ENCODE measurements around the gene SLC5A10.
"Not testable (repeated sequence)": the region's sequence is repeated elsewhere in the genome, so short reads cannot be mapped to it uniquely, and the experiment has no call there.

The SLC5A10 gene

GRCh38 chr17:18947866-18948265, 4.1 kb upstream of the SLC5A10 start:
- DNase-seq (ENCODE audit: low read depth) = no peak

DNA sequence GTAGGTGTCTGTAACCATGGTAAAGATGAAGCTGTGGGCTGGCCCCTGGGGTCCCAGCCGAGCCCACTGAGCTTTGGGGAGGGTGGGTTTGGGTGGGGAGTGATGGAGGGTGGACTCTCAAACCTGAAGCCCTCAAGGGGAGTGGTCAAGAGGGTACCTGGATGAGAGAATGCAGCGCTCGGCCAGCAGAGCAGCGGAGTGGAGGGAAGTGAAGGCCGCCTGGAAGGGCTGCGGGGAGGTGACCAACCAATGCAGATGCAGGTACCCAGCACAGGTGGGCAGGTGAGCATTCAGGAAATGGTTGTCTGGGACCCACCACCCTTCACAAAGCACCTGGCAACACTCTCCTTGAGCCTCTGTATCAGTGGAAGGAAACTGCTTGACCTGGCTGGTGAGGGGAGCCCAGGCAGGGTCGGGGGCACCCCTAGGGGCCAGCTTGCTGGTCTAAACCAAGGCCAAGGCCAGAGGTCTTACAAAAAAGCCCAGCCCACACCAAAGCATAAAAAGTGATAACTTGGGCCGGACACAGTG, 3.4 kb upstream of the SLC5A10 start:
- DNase-seq (ENCODE audit: low read depth) = no peak

GRCh38 chr17:18949566-18949965, 2.4 kb upstream of the SLC5A10 start:
- DNase-seq (ENCODE audit: low read depth) = no peak

GRCh38 chr17:18950346-18950745, 1.6 kb upstream of the SLC5A10 start:
- no peak for DNase-seq (ENCODE audit: low read depth)

DNA sequence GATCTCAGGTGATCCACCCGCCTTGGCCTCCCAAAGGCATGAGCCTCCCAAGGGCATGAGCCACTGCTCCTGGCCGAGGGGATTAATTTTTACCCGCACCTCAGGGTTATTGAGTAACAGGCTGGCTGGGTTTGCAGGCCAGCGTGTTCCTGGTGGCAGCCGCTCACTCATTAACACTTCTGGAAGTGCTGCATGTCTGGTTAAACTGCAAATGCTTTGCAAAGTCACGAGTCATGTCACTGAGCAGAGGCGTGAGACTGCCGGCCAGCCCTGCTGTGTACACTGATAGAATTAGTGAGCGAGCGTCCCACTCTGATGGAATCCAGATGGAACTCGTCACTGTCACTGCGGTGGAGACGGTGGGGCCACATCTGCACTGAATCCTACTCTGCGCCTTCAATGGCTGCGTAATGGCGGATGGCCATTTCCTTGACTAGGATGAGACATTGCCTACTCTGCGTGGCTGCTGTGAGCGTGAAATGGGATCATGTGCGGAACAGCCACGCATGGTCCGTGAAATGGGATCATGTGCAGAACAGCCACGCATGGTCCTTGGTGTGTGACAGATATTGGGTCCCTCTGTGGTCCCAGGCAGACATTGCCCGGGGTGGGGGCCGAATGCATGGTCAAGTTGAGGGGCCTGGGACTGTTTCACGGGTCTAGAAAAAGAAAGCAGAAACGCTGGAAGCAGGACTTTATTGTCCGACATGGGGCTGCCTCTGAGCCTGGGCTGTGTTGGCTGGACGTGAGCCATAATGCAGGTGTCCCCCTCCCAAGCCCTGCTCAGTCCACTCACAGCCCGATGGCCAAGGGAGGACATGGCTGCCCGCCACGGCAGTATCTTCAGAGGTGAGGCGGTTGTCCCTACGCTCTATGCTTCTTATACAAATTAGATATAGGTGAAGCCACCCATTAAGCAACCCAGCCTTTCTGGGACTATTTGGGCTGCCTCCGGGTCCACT, 740 bp upstream of the SLC5A10 start:
- no peak for DNase-seq (ENCODE audit: low read depth)

DNA sequence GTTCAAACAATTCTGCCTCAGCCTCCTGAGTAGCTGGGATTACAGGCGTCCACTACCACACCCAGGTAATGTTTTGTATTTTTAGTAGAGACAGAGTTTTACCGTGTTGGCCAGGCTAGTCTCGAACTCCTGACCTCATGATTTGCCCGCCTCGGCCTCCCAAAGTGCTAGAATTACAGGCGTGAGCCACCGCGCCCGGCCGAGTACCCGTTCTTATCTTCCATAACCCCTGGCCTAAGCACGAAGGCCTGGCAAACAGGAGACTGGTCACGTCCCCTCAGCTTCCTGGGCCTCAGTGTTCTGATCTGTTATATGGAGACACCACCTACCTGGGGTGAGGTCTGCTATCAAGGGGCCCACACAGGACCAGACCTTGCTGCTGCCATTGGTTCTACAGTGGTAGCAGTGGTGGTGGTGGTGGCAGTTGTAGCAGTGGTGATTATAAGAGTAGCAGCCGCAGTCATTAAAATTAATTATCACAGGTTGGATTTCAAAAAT, 1.3 kb downstream of the SLC5A10 start:
- no peak for DNase-seq (ENCODE audit: low read depth)

GRCh38 chr17:18954321-18954720, 2.4 kb downstream of the SLC5A10 start:
- no peak for DNase-seq (ENCODE audit: low read depth)

GRCh38 chr17:18955009-18955408, 3.0 kb downstream of the SLC5A10 start:
- DNase-seq (ENCODE audit: low read depth) = no peak

DNA sequence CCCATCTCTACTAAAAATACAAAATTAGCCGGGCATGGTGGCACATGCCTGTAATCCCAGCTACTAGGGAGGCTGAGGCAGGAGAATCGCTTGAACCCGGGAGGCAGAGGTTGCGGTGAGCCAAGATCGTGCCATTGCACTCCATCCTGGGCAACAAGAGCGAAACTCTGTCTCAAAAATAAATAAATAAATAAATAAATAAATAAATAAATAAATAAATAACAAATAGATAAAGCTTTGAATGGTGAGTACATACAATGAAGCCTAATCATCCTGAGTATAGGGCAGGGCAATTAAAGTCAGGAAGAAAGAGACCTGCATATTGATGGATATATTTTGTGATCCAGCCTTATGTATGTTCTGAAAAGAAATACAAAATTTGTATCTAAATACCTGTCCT, 4.1 kb downstream of the SLC5A10 start:
- not testable (repeated sequence) for DNase-seq (ENCODE audit: low read depth)

- DNase-seq (ENCODE audit: low read depth) = no peak
Observed at GRCh38 chr17:18956581-18956980, 4.6 kb downstream of the SLC5A10 start.

DNA sequence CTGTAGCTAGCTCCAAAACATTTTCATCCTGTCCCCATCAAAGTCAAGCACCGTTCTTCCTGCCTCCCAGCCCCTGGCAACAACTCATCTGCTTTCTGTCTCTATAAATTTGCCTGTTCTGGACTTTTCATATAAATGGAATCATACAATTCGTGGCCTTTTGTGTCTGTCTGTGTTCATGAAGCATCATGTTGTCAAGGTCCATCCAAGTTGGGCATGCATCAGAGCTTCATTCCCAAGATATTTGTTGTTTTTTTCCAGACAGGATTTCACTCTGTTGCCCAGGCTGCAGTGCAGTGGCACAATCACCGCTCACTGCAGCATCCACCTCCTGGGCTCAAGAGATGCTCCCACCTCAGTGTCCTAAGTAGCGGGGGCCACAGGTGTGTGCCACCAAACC, 5.9 kb downstream of the SLC5A10 start:
- DNase-seq (ENCODE audit: low read depth) = no peak

DNA sequence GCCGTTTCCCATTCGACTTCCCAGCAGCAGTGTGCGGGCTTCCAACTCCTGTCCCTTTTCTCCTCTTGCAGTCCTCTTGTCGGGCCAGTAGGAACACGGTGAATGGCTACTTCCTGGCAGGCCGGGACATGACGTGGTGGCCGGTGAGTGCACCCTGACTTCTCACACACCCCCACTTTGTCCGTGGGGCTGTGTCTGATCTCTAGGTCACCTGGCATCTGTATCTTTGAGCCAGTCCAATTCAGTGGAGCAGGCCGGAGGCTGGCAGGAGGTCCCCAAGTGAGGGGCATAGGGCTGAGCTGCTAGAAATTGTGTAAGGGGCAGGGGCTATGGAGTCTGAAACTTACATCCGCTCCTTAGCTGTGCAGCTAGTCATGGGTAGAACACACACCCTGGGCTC, 6.6 kb downstream of the SLC5A10 start:
- no peak for DNase-seq (ENCODE audit: low read depth)

DNA sequence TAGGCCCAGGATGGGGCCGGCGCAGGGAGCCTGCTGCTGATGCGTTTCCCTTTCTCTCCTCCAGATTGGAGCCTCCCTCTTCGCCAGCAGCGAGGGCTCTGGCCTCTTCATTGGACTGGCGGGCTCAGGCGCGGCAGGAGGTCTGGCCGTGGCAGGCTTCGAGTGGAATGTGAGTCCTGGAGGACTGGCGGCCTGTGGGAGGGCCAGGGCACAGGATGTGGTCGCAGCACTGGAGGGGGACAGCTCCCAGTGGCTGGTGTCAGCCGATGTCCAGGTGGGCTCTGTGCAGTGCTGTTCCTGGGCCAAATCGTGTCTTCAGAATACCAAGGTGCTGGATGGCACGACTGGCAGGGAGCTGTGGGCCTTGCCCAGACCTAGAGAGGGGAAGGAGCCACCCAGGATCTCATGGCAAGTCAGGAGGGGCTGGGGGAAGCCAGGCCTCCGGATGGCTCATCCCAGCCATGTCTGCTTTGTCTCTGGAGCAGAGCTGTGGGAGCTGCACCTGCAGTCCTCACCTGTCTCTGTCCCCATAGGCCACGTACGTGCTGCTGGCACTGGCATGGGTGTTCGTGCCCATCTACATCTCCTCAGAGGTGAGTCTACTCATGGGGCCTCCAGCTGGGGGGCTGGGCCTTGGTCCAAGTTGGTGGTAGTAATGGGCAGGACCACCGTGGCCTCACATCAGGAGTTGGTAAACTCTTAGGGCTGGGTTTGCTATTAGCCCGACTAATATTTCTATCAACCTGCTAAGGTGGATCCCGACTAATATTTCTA, 7.3 kb downstream of the SLC5A10 start:
- DNase-seq (ENCODE audit: low read depth) = no peak

GRCh38 chr17:18959845-18960240, 7.9 kb downstream of the SLC5A10 start:
- DNase-seq (ENCODE audit: low read depth) = no peak

GRCh38 chr17:18960241-18960665, 8.3 kb downstream of the SLC5A10 start:
- no peak for DNase-seq (ENCODE audit: low read depth)

DNA sequence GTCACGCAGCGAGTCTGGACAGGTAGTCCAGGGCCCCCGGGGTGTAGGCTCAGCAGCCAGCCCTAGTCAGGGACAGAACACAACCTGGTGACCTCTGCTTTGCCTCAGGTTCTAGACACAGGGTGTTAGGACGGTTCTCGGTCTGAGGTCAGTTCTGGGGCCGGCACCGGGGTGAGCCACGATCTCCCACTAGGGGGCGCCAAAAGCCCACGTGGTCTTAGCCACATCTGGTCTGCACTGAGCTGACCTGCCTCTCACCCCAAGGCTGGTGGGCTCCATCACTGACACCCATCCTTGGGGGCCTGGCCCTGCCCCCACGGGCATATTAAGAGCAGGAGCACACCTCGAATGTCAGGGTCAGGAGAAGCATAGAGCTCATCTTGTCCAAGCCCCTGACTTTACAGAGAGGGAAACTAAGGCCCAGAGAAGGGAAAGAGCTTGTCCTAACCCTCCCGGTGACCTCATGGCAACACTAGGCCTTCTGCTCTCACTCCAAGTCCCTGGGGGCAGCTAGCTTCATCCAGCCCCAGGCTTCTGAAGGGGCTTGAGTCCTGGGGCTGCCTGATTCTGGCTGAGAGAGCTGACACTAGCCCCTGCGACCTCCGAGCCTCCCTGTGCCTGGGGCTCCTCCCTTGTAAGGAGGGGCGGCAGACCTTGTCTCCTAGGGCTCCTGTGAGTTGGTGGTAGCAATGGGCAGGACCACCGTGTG, 9.0 kb downstream of the SLC5A10 start:
- DNase-seq (ENCODE audit: low read depth) = peak; percentile 52

GRCh38 chr17:18961634-18962493, 9.9 kb downstream of the SLC5A10 start:
- peak; percentile 35 for DNase-seq (ENCODE audit: low read depth)

- DNase-seq (ENCODE audit: low read depth) = no peak
Observed at GRCh38 chr17:18962494-18962815, 10.5 kb downstream of the SLC5A10 start.

DNA sequence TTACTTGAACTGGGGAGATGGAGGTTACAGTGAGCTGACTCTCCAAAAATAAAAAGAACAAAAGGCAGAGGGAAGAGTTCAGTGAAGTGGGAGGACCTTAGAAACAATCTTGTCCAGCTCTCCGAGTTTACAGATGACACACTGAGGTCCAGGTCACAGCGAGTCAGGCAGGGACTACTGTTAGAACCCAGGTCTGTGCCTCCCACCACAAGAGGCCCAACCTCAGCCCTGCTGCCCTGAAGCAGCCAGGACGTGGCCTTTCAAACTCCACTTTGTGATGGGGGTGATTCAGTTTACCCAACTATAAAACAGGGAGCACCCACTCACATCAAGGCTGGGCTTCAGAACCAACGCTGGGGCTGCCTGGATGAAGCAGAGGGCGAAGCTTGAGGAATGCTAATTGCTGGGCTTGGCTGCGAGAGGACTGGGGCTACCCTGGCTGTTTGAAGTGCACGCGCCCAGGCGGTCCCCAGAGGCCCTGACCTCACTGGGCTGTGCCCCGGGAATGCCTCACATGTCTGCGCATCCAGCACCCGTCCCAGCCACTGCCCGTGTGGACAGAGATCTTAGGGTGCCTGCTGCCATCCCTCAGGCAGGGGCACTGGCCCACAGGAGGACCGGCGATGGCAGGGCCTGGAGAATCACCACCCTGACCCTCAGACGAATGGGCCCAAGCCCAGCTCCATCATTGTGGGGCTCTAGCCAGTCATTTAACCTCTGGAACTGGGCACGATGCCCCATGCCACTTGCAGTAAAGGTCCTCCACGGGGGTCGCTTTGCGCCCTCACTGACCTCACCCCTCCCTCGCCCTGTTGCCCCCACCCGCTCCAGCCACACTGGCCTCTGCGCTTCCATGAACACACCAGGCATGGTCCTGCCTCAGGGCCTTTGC, 11.4 kb downstream of the SLC5A10 start:
- DNase-seq (ENCODE audit: low read depth) = no peak

DNA sequence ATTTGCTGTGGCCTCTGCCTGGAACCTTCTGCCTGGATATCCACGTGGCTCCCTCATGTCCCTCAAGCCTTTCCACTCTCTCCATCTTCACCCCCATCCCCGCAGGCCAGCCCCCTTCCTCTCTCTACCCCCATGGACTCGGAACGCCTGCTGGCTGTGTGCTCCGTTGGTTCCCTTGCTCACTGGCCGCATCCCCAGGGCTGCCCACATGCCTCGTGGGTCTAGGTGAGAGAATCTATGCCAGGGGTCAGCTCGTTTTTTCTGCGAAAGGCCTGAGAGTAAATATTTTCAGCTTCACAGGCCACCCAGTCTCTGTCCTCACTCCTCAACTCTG, 12.0 kb downstream of the SLC5A10 start:
- no peak for DNase-seq (ENCODE audit: low read depth)
